ENCODE data around the gene CTPS2. TPM values are rescaled to one million over a fixed set of nuclear protein-coding genes. Genes with fewer than 3 reads are reported as not detected.

CTPS2 gene
- total RNA-seq, 1 donor from 2014 or later, result 10.7 TPM

DNA sequence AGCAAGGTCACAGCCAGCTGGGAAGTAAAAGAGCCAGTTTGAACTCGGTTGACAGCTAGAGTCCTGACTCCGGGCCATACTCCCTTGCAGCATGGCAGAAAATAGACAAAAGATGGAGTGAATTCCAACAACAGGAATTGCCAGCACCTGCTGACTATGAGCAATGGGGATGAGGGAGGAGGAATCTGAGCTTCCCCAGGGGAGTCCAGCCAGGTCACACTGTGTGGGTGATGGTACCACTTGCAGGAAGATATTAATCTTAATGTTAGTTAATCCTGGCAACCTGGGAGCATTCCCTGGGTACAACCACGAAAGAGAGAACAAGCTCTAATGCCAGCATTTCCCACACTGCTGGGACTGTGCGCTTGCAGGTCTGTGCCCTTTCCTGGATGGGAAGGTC is 110.6 kb downstream of the CTPS2 start:
- no peak for ATAC-seq
- Histone ChIP-seq H3K27me3 (no peaks in the 10 kb centered on the region), H3K27ac (no peak overlapping the region), H3K36me3 (no peaks in the 10 kb centered on the region), H3K9me3 (no peaks in the 10 kb centered on the region), H3K4me3 (no peak overlapping the region), H3K4me1 (no peaks in the 10 kb centered on the region)
- no peak for DNase-seq
- TF ChIP-seq, protein P1, sequence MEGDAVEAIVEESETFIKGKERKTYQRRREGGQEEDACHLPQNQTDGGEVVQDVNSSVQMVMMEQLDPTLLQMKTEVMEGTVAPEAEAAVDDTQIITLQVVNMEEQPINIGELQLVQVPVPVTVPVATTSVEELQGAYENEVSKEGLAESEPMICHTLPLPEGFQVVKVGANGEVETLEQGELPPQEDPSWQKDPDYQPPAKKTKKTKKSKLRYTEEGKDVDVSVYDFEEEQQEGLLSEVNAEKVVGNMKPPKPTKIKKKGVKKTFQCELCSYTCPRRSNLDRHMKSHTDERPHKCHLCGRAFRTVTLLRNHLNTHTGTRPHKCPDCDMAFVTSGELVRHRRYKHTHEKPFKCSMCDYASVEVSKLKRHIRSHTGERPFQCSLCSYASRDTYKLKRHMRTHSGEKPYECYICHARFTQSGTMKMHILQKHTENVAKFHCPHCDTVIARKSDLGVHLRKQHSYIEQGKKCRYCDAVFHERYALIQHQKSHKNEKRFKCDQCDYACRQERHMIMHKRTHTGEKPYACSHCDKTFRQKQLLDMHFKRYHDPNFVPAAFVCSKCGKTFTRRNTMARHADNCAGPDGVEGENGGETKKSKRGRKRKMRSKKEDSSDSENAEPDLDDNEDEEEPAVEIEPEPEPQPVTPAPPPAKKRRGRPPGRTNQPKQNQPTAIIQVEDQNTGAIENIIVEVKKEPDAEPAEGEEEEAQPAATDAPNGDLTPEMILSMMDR (IDR thresholded peaks at IDR 0.05), result no peak
- intact Hi-C loops (cut with DNase I), result no loop called here

GRCh38 chrX:16594490-16594889 is 118.0 kb downstream of the CTPS2 start:
- Histone ChIP-seq H3K27ac (no peak overlapping the region), H3K4me1 (no peaks in the 10 kb centered on the region), H3K9me3 (no peaks in the 10 kb centered on the region), H3K27me3 (no peaks in the 10 kb centered on the region), H3K4me3 (no peak overlapping the region), H3K36me3 (no peaks in the 10 kb centered on the region)
- TF ChIP-seq, protein P1 (IDR thresholded peaks at IDR 0.05), result no peak
- DNase-seq, result no peak
- ATAC-seq, result no peak
- intact Hi-C loops (cut with DNase I), result no loop called here

DNA sequence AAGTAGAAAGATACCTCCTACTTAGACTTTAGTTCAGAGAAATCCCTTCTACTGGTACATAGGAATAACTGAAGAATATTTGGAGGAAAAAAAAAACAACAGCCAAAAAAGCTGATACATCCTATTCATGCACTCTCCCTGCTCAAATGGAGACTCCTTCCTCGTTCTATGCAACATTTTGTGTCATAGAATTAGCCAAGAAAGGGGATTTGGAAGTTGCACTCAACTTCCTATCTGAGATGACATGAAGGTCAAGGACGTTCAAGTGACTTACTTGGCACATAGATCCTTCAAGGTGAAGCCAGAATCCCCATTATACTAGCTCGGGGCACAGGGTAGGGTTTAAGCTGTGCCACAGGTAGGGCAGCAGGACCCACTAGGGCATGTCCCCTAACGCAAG is 118.7 kb downstream of the CTPS2 start:
- TF ChIP-seq, protein P1 (IDR thresholded peaks at IDR 0.05), result no peak
- Histone ChIP-seq H3K4me3 (no peak overlapping the region), H3K9me3 (no peaks in the 10 kb centered on the region), H3K27ac (no peak overlapping the region), H3K27me3 (no peaks in the 10 kb centered on the region), H3K4me1 (no peaks in the 10 kb centered on the region), H3K36me3 (no peaks in the 10 kb centered on the region)
- intact Hi-C loops (cut with DNase I), result no loop called here
- no peak for DNase-seq
- ATAC-seq, result no peak

DNA sequence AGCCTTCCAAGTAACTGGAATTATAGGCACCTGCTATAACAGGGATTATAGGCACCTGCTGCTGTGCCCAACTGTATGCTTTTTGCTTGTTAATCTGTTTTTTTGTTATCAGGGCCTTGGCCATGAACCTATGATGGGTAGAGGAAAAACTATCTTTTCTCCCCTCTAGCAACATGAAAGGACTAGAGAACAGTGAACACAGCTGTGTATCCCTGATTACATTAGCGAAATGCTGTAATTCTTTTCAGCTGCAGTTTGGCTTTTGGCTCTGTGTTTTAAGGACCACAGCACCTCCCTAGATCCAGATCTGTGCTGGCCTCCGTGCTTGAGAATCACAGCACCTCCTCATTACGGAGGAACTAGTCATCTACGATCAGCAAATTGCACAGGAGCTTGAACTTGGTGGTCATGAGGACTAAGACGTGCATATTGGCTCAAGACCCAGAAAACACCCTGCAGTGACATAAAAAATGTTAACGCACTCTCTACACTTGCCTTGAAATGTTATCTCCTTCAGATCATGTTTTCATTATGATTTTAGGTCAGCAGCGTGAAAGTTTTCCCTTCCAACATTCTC is 120.2 kb downstream of the CTPS2 start:
- no peak for ATAC-seq
- Histone ChIP-seq H3K27ac (no peak overlapping the region), H3K27me3 (no peaks in the 10 kb centered on the region), H3K4me1 (no peaks in the 10 kb centered on the region), H3K4me3 (no peak overlapping the region), H3K36me3 (no peaks in the 10 kb centered on the region), H3K9me3 (no peaks in the 10 kb centered on the region)
- intact Hi-C loops (cut with DNase I), result no loop called here
- DNase-seq, result no peak
- TF ChIP-seq, protein P1 (IDR thresholded peaks at IDR 0.05), result no peak

DNA sequence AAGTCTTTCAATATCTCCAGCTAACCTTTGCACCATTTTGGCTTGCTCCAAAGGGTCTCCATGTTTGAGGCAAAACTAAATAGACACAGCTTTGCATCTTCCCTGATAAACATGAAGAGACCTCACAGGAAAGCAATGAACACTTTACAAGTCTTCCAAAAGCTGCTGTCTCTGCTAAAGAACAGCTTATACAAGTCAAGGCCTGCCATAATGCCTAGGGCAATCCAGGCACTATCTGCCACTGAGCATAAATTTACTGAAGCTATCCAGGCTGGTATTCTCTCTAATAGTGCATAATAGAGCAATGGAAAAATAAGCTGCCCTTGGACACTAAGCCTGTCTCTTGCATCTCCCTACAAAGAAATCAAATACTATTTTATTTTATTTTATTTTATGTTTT is 122.6 kb downstream of the CTPS2 start:
- no peak overlapping the region for H3K27ac ChIP-seq
- TF ChIP-seq, protein P1 (IDR thresholded peaks at IDR 0.05), result no peak
- DNase-seq, result no peak
- intact Hi-C loops (cut with DNase I), result no loop called here
- no peak for ATAC-seq
- no peak overlapping the region for H3K4me3 ChIP-seq
- H3K9me3 ChIP-seq, result no peaks in the 10 kb centered on the region
- H3K27me3 ChIP-seq, result no peaks in the 10 kb centered on the region
- no peaks in the 10 kb centered on the region for H3K4me1 ChIP-seq
- H3K36me3 ChIP-seq, result no peaks in the 10 kb centered on the region

DNA sequence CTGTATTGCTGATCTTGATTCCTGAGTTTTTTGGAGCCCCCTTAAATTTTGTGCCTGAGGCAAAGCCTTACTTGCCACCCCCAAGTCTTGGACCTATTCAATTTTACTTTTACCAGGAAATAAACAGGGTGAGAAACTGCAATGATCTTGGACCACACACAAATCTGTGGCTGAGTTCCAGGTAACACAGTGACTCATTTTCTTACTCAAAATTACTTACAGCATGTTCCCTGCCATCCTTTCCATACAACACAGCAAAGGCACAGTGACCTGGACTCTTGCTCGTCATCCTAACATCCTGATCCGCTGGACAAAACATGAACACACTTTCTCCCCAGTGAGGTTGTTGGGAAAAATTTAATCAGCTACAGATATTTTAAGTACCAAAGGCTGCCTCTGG is 123.3 kb downstream of the CTPS2 start:
- Histone ChIP-seq H3K9me3 (no peaks in the 10 kb centered on the region), H3K36me3 (no peaks in the 10 kb centered on the region), H3K27ac (no peak overlapping the region), H3K27me3 (no peaks in the 10 kb centered on the region), H3K4me3 (no peak overlapping the region), H3K4me1 (no peaks in the 10 kb centered on the region)
- ATAC-seq, result no peak
- DNase-seq, result no peak
- TF ChIP-seq, protein P1 (IDR thresholded peaks at IDR 0.05), result no peak
- intact Hi-C loops (cut with DNase I), result no loop called here
